COLO829 (cell line): Measurements from ENCODE around the gene JPH4.
"Not testable (repeated sequence)": the region's sequence is repeated elsewhere in the genome, so short reads cannot be mapped to it uniquely, and the experiment has no call there.

Experiments
- DNase-seq: peaks from one replicate; pipeline ENCODE4 v3.0.0; 2012; ENCODE audit warnings: low spot score

Gene JPH4

GRCh38 chr14:23609001-23609400, 30.4 kb upstream of the JPH4 start:
- no peak for DNase-seq

GRCh38 chr14:23608454-23608853, 29.9 kb upstream of the JPH4 start:
- no peak for DNase-seq

GRCh38 chr14:23605931-23606585, 27.5 kb upstream of the JPH4 start:
- DNase-seq: no peak

GRCh38 chr14:23604675-23605170, 26.1 kb upstream of the JPH4 start:
- DNase-seq: no peak

DNA sequence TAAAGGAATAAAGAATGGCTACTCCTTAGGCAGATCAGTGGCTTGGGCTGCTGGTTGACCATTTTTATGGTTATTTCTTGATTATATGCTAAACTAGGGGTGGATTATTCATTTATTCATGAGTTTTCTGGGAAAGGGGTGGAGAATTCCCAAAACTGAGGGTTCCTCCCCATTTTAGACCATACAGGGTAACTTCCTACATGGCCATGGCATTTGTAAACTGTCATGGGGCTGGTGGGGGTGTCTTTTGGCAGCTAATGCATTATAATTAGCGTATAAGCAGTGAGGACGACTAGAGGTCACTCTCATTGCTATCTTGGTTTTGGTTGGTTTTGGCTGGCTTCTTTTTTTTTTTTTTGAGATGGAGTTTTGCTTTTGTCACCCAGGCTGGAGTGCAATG, 25.6 kb upstream of the JPH4 start:
- DNase-seq: no peak

DNA sequence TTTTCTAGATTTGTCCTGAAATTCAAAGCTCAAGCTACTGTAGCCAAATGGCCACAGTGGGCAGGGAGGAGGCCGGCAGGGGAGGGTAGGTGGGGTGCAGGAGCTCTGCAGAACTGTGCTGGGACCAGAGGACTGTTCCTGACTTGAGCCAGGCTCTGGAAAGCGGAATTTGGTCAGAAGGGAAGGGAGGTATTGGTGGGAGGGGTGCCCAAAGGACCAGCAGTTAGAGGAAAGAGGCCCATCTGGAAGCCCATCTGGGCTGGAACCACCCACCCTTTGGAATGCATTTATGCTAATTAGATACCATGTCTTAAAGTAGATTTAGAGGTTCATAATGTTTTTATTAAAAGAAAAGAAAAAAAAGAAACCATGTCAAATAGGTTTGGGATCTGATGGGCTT, 24.5 kb upstream of the JPH4 start:
- DNase-seq: no peak

DNA sequence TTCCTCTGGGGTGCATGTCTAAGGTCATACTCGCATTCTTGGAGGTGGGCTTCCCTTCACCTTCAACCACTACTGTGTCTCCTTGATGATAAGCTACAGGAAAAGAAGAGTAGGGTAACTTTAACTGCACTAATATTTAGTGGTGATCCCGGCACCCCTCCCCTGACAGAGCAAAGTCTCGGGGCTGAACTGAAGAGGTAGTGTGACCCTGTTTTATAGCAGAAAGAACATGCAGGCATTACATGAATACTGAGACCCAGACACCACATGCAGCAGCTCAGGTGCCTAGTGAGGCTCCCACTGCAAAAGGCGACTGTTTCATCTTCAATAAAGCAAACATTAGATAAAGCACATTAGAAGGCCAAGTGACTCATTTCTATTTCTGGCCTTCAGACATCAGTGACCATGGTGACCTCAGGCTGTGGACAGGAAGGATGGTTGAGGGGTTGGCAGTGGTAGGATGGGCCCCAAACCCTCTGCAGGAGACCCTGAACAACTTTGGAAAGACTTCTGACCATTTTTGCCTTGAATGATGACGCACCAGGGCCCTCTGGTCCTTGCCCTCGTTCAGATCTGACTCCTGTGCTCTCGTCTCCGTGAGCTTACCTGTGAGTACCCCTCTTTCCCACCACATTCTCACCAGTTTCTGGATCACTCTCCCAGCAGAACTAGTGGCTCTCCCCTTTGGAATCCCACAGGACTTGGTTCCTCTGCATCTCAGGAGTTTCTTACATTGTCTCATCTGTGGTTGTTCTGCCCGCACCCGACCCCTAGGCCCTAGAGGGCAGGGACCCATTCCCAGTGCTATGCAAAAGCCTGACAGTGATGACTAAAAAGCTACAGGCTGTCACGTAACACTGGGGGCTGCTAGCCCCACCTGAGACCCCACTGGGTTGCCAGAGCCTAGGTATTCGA, 23.8 kb upstream of the JPH4 start:
- no peak for DNase-seq

- no peak for DNase-seq
These were observed 23.2 kb upstream of the JPH4 start for GRCh38 chr14:23601845-23602180.

GRCh38 chr14:23601424-23601823, 22.8 kb upstream of the JPH4 start:
- DNase-seq: no peak

DNA sequence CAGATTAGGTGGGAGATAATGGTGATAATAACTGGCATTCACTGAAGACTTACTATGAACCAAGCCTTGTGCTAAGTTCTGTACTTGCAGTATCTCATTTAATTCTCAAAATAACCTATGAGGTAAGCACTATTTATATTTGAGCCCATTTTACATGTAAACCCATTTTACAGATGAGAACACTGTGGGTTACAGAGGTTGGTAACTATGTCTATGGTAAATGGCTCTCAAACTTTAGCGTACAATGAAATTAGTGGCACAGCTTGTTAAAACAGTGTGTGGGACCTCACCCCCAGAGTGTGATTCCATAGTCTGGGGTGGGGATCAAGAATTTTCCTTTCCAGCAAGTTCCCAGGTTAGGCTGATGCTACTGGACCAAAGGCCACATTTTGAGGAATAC, 22.2 kb upstream of the JPH4 start:
- DNase-seq: no peak

DNA sequence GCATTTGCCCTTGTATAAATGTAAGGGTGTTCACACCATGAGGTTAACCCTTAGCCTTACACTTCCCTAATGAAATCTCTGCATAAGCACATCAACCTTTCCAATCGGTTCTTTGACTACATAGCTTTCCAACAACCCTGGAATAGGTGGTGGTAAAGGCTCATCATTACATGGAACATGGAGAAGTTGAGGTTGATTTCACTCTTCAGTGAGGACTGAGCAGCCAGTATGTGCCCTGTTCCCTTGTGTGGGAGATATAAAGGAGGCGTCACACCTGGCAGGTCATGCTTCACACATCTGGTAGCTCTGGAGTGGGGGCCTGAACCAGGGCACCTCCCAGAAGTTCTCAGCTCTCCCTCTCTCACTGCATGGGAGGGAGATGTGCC, 21.7 kb upstream of the JPH4 start:
- DNase-seq: no peak

DNA sequence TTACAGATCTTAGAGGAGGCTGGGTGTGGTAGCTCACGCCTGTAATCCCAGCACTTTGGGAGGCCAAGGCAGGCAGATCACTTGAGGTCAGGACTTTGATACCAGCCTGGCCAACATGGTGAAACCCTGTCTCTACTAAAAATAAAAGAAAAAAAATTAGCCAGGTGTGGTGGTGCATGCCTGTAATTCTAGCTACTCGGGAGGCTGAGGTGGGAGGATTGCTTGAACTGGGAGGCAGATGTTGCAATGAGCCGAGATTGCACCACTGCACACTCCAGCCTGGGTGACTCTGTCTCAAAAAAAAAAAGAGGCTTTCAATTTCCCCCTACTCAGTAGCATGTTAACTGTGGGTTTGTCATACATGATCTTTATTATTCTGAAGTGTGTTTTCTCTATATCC, 15.6 kb upstream of the JPH4 start:
- DNase-seq: not testable (repeated sequence)

DNA sequence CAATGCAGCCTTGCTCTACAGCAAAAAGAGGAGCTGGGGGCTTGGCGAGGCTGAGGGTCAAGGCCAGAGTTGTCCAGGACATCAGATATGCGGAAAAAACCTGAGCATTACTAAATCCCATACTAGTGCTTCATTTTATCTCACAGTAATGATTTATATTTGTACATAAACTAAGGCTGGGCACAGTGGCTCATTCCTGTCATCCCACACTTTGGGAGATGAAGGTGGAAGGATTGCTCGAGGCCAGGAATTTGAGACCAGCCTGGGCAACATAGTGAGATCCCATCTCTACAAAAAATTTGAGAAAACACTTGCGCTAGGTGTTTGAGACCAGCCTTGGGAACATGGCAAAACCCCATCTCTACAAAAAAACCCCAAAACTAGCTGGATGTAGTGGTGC, 11.6 kb upstream of the JPH4 start:
- DNase-seq: no peak

GRCh38 chr14:23589606-23590005, 11.0 kb upstream of the JPH4 start:
- no peak for DNase-seq

- peak; percentile 94 for DNase-seq
These were observed 10.5 kb upstream of the JPH4 start for GRCh38 chr14:23588884-23589598.

- not testable (repeated sequence) for DNase-seq
These were observed 6.1 kb upstream of the JPH4 start for GRCh38 chr14:23584527-23585203.

DNA sequence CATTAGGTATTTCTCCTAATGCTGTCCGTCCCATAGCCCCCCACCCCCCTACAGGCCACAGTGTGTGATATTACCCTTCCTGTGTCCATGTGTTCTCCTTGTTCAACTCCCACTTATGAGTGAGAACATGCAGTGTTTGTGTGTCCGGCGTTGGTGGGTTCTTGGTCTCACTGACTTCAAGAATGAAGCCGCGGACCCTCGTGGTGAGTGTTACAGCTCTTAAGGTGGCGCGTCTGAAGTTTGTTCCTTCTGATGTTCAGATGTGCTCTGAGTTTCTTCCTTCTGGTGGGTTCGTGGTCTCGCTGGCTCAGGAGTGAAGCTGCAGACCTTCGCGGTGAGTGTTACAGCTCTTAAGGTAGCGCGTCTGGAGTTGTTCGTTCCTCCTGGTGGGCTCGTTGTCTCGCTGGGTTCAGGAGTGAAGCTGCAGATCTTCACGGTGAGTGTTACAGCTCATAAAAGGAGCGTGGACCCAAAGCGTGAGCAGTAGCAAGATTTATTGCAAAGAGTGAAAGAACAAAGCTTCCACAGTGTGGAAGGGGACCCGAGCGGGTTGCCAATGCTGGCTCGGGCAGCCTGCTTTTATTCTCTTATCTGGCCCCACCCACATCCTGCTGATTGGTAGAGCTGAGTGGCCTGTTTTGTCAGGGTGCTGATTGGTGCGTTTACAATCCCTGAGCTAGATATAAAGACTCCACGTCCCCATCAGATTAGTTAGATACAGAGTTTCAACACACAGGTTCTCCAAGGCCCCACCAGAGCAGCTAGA, 5.4 kb upstream of the JPH4 start:
- DNase-seq: not testable (repeated sequence)

- no peak for DNase-seq
These were observed 4.5 kb upstream of the JPH4 start for GRCh38 chr14:23582906-23583760.

DNA sequence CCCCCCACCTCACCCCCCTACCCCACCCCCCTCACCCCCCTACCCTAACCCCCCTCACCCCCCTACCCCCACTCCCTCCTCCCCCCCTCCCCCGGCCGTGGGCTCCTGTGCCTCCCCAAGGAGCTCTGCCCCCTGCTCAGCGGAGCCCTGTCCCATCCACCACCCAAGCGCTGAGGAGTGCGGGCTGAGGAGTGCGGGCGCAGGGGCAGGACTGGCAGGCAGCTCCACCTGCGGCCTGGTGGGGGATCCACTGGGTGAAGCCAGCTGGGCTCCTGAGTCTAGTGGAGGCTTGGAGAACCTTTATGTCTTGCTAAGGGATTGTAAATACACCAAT, 2.3 kb upstream of the JPH4 start:
- no peak for DNase-seq

DNA sequence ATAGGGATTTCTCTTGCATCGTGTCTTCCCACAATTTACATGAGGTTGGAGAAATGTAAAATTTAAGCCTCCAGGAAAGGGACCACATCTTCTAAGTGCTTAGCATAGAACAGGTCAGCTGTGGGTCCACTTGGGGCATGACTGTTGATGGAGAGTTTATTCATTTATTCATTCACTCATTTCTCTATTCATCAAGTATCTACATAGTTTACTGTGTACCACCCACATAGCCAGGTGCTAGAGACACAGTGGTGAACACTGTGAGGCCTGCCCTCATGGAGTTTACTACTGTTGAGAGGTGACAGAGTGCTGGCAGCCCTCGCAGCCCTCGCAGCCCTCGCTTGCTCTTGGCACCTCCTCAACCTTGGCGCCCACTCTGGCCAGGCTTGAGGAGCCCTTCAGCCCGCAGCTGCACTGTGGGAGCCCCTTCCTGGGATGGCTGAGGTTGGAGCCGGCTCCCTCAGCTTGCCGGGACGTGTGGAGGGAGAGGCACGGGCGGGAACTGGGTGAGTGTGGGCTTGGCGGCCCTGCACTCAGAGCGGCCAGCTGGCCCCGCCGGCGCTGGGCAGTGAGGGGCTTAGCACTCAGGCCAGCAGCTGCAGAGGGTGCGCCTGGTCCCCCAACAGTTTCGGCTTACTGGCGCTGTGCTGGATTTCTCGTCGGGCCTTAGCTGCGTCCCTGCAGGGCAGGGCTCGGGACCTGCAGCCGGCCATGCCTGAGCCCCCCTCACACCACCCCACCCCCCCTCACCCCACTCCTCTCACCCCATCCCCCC, 1.7 kb upstream of the JPH4 start:
- DNase-seq: no peak
